Erythroblast (primary cell): ENCODE measurements around the gene PCDHGB6.

ENCODE experiments used
- GATA1 ChIP-seq: IDR thresholded peaks from 2 replicates; pipeline ENCODE4 v1.6.1; 2011; ENCODE audit warnings: low read depth, mild to moderate bottlenecking, control low read depth, low read length, moderate library complexity
- POLR2A ChIP-seq: IDR thresholded peaks from 2 replicates; pipeline ENCODE4 v1.6.1; 2011; ENCODE audit warnings: mild to moderate bottlenecking, low read length

- no peak for TF ChIP-seq POLR2A
- no peak for TF ChIP-seq GATA1
These were observed 45.1 kb upstream of the PCDHGB6 start for GRCh38 chr5:141362719-141363118.
